ENCODE results near the gene UQCRFS1.

DNA sequence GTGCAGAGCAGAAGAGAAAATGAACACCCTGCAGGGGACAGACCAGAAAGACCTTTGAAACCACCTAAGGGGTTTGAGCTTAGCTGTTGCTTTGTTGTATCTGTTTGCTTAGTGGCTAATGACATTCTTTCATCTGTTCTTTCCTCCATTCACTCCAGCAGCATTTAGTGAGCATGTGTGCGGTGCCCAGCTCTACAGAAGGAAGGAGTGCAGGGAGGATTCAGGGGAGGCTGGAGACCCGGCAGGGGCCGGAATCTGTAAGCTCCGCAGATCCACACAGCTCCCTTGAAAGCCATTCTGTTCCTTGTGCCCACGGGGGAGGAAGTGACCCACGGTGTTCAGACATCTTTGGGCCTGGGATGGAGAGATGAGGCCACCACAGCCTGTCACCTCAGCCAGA, 27.5 kb downstream of the UQCRFS1 start:
- TF ChIP-seq, protein P1, sequence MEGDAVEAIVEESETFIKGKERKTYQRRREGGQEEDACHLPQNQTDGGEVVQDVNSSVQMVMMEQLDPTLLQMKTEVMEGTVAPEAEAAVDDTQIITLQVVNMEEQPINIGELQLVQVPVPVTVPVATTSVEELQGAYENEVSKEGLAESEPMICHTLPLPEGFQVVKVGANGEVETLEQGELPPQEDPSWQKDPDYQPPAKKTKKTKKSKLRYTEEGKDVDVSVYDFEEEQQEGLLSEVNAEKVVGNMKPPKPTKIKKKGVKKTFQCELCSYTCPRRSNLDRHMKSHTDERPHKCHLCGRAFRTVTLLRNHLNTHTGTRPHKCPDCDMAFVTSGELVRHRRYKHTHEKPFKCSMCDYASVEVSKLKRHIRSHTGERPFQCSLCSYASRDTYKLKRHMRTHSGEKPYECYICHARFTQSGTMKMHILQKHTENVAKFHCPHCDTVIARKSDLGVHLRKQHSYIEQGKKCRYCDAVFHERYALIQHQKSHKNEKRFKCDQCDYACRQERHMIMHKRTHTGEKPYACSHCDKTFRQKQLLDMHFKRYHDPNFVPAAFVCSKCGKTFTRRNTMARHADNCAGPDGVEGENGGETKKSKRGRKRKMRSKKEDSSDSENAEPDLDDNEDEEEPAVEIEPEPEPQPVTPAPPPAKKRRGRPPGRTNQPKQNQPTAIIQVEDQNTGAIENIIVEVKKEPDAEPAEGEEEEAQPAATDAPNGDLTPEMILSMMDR (optimal IDR thresholded peaks at IDR 0.05 in 1 of 3, IDR thresholded peaks at IDR 0.05 in 1 of 3, conservative IDR thresholded peaks at IDR 0.05 in 1 of 3; ENCODE audit: extremely low read depth in 1 of 3, insufficient read depth in 2 of 3, low read length in 3 of 3) = no peak
- TF ChIP-seq EZH2 (IDR thresholded peaks at IDR 0.05; ENCODE audit: low read length) = no peak
